ENCODE results near the gene MLLT1.

Gene MLLT1

DNA sequence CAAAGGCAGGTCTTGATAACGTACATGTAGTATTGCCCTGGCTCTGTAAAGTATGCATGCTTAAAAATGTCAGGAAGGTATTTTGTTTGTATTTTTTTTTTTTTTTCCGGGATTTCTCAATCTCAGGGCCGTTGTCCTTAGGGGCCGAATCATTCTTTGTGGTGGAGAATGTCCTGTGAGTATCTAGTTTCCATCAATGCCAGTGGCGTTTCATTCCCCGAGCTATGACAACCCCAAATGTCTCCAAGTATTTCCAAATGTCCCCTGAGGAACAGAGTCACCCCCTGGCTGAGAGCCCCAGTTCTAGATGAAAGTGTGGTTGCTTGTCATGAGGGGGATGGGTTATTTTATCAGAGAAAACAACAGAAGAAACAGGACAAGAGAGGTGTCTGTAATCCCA is 75.6 kb downstream of the MLLT1 start:
- no peaks in the 10 kb centered on the region for H3K9me3 ChIP-seq
- TF ChIP-seq, protein P1, sequence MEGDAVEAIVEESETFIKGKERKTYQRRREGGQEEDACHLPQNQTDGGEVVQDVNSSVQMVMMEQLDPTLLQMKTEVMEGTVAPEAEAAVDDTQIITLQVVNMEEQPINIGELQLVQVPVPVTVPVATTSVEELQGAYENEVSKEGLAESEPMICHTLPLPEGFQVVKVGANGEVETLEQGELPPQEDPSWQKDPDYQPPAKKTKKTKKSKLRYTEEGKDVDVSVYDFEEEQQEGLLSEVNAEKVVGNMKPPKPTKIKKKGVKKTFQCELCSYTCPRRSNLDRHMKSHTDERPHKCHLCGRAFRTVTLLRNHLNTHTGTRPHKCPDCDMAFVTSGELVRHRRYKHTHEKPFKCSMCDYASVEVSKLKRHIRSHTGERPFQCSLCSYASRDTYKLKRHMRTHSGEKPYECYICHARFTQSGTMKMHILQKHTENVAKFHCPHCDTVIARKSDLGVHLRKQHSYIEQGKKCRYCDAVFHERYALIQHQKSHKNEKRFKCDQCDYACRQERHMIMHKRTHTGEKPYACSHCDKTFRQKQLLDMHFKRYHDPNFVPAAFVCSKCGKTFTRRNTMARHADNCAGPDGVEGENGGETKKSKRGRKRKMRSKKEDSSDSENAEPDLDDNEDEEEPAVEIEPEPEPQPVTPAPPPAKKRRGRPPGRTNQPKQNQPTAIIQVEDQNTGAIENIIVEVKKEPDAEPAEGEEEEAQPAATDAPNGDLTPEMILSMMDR (IDR thresholded peaks at IDR 0.05) = no peak
- no peak overlapping the region for H3K27ac ChIP-seq
- peaks cover 6% of the 10 kb centered on the region in 2 experiments for H3K4me1 ChIP-seq (ENCODE audit: control insufficient read depth in 1 of 2, insufficient read depth in 1 of 2, low read depth in 1 of 2, low read length in 1 of 2)
- no peaks in the 10 kb centered on the region for H3K36me3 ChIP-seq
- no peaks in the 10 kb centered on the region for H3K27me3 ChIP-seq
- no peak overlapping the region for H3K4me3 ChIP-seq (ENCODE audit: low read depth in 1 of 2, low read length in 1 of 2)

DNA sequence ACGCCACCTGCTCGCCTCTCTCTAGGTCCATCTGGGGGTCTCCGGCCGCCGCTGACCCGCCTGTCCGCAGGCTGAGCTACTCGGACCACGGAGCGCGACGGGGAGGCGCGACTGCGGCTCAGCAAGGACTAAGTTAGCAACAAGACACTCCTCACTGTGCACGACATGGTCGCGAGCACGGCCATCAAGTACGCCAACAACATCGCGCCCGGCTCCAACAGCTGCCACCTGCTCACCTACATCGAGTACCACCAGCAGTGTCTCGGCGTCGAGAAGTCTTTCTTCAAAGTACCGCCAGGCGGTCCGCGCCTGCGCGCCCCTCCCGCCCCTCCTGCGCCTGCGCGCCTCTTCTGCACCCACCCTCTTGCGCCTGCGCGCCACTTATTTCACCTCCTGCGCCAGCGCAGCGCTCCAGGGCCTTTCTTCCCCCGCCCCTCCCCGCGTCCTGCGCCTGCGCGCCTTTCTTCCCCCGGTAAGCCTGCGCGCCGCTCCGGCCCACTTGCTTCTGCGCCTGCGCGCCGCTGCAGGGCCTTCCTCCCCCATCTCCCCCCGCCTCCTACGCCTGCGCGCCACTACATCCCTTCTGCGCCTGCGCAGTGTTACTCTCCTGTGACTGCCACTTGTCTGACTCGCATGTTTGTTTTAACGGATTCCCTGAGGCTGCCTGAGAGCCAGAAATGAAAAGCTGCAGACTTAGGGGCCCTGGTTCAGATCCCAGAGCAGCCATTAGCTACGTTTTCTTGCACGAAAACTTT is 80.4 kb downstream of the MLLT1 start:
- Histone ChIP-seq H3K27me3 (no peaks in the 10 kb centered on the region), H3K4me1 (ENCODE audit: control insufficient read depth in 1 of 2, insufficient read depth in 1 of 2, low read depth in 1 of 2, low read length in 1 of 2) (peaks cover 11 to 15% of the 10 kb centered on the region in 2 experiments), H3K4me3 (ENCODE audit: low read depth in 1 of 2, low read length in 1 of 2) (peak overlapping the region; percentile 84 to 95), H3K36me3 (no peaks in the 10 kb centered on the region), H3K27ac (peak overlapping the region; percentile 68), H3K9me3 (no peaks in the 10 kb centered on the region)
- TF ChIP-seq, protein P1 (IDR thresholded peaks at IDR 0.05) = peak; percentile 83

- Histone ChIP-seq H3K4me3 (ENCODE audit: low read depth in 1 of 2, low read length in 1 of 2) (peak overlapping the region; percentile 84 to 95), H3K27me3 (no peaks in the 10 kb centered on the region), H3K9me3 (no peaks in the 10 kb centered on the region), H3K27ac (peak overlapping the region; percentile 68), H3K36me3 (no peaks in the 10 kb centered on the region), H3K4me1 (ENCODE audit: control insufficient read depth in 1 of 2, insufficient read depth in 1 of 2, low read depth in 1 of 2, low read length in 1 of 2) (peaks cover 11 to 15% of the 10 kb centered on the region in 2 experiments)
- TF ChIP-seq, protein P1 (IDR thresholded peaks at IDR 0.05) = no peak
Observed at GRCh38 chr19:6198896-6199239, 80.9 kb downstream of the MLLT1 start.

GRCh38 chr19:6196361-6196760 is 83.4 kb downstream of the MLLT1 start:
- Histone ChIP-seq H3K4me3 (ENCODE audit: low read depth in 1 of 2, low read length in 1 of 2) (no peak overlapping the region), H3K27me3 (no peaks in the 10 kb centered on the region), H3K9me3 (no peaks in the 10 kb centered on the region), H3K4me1 (ENCODE audit: control insufficient read depth in 1 of 2, insufficient read depth in 1 of 2, low read depth in 1 of 2, low read length in 1 of 2) (peaks cover 11 to 15% of the 10 kb centered on the region in 2 experiments), H3K36me3 (no peaks in the 10 kb centered on the region), H3K27ac (no peak overlapping the region)
- TF ChIP-seq, protein P1 (IDR thresholded peaks at IDR 0.05) = no peak

- no peaks in the 10 kb centered on the region for H3K4me1 ChIP-seq (ENCODE audit: control insufficient read depth in 1 of 2, insufficient read depth in 1 of 2, low read depth in 1 of 2, low read length in 1 of 2)
- H3K4me3 ChIP-seq (ENCODE audit: low read depth in 1 of 2, low read length in 1 of 2) = no peak overlapping the region
- peaks cover 7% of the 10 kb centered on the region for H3K27me3 ChIP-seq
- no peaks in the 10 kb centered on the region for H3K9me3 ChIP-seq
- H3K27ac ChIP-seq = no peak overlapping the region
- H3K36me3 ChIP-seq = no peaks in the 10 kb centered on the region
- TF ChIP-seq, protein P1 (IDR thresholded peaks at IDR 0.05) = no peak
Observed at GRCh38 chr19:6188811-6189210, 91.0 kb downstream of the MLLT1 start.
